ENCODE results near the gene ZNF443. TPM values are rescaled to one million over a fixed set of nuclear protein-coding genes. Genes with fewer than 3 reads are reported as not detected.
"Not testable (repeated sequence)": the region's sequence is repeated elsewhere in the genome, so short reads cannot be mapped to it uniquely, and the experiment has no call there.

Gene ZNF443
- total RNA-seq, 1 donor from 2014 or later: 8.8 TPM

DNA sequence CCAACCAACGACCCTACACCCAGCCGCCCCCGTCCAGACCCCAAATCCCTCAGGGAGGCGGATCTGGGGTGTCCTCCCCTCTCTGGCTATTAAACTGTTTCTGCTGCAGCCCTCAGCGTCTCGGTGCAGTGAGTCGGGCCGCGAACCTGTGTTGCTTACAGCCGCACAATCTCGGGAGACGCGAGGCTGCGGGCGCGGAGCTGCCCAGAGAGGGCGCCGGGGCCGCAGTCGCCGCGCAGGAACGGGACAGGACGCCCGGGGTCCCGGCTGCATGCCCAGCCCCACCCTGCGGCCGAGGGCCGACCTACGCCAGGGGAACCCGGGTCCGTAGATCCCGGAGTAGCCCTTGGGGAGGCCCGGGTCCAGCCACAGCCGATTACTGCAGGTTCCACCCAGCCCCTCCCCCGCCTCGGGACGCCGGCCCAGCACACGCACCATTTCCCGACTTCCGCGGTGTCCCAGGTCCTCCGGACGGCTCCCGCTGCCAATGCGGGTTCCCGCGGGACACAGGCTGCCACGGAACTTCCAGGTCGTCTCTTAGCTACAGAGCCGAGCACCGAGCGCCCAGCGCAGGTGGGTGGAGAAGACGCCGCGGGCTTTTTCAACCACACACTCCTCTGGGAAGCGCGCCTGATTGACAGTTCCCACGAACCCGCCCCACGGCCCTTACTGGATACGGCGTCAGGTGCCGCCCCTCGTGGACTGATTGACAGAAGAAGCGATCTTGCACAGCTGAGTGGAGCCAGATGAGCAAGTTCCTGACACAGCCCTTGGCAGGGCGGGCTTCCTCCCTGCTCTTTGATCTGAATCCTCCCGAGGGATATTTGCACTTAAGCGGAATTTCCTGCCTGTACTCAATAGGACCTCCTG, 40.0 kb downstream of the ZNF443 start, which contains the start of gene ZNF799:
Gene ZNF799, minus strand, starts transcription at position 639 of the 870 bp plus-strand sequence. Its CDS starts 201 bp downstream, at position 438.
- peaks cover 10% of the 10 kb centered on the region for H3K9me3 Mint-ChIP-seq (ENCODE audit: unreplicated experiment)
- peak within 1 kb of the TSS; percentile 86 for H3K4me3 Mint-ChIP-seq (ENCODE audit: unreplicated experiment)
- peak within 1 kb of the TSS; percentile 79 for H3K27ac Mint-ChIP-seq (ENCODE audit: unreplicated experiment)
- H3K27me3 Mint-ChIP-seq (ENCODE audit: unreplicated experiment): peaks cover 3% of the 10 kb centered on the region
- TF ChIP-seq, protein P1, sequence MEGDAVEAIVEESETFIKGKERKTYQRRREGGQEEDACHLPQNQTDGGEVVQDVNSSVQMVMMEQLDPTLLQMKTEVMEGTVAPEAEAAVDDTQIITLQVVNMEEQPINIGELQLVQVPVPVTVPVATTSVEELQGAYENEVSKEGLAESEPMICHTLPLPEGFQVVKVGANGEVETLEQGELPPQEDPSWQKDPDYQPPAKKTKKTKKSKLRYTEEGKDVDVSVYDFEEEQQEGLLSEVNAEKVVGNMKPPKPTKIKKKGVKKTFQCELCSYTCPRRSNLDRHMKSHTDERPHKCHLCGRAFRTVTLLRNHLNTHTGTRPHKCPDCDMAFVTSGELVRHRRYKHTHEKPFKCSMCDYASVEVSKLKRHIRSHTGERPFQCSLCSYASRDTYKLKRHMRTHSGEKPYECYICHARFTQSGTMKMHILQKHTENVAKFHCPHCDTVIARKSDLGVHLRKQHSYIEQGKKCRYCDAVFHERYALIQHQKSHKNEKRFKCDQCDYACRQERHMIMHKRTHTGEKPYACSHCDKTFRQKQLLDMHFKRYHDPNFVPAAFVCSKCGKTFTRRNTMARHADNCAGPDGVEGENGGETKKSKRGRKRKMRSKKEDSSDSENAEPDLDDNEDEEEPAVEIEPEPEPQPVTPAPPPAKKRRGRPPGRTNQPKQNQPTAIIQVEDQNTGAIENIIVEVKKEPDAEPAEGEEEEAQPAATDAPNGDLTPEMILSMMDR (IDR thresholded peaks at IDR 0.05; ENCODE audit: partially characterized antibody, unreplicated experiment): no peak
- peak; percentile 93 for DNase-seq
- H3K36me3 Mint-ChIP-seq (ENCODE audit: unreplicated experiment): no peaks in the 10 kb centered on the region
- peaks cover 3% of the 10 kb centered on the region for H3K4me1 Mint-ChIP-seq (ENCODE audit: low read depth, unreplicated experiment)

DNA sequence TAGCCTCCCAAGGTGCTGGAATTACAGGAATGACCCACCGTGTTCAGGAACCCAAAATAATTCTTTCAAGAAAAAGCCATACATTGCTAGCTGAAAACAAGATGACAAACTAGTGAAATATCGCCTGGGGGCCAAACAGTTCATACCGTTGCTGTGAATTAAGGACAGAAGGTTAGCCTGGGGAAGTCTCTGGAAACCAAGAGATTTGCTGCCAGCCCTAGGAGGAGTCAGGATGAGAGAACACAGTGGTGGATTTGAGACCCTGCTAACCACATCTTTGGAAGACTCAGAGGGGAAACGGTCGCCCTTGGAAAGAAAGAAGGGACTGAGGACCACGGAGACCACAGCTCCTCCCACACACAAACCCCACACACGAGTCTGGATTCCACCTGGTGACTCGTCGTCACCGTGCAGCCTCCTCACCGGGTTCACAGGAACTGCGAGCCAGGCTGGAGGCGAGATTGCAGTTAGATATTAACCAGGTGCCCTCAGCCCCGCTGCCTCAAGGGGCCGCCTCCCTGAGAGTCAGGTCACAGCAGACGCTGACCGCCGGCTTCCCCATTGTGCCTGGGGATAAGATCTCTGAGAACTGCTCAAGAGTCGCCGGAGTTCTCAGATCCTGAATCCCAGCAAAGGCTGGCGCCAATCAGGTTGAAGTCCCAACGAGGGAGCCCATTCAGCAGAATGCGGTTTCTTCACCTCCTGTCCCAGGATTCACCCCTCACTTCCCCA, 40.8 kb downstream of the ZNF443 start:
- DNase-seq: peak; percentile 24
- Mint-ChIP-seq H3K9me3 (ENCODE audit: unreplicated experiment) (peaks cover 10% of the 10 kb centered on the region), H3K27ac (ENCODE audit: unreplicated experiment) (peak overlapping the region; percentile 38), H3K4me3 (ENCODE audit: unreplicated experiment) (peak overlapping the region; percentile 85)
- H3K36me3 Mint-ChIP-seq (ENCODE audit: unreplicated experiment); H3K4me1 Mint-ChIP-seq (ENCODE audit: low read depth, unreplicated experiment); H3K27me3 Mint-ChIP-seq (ENCODE audit: unreplicated experiment): not testable (repeated sequence)

DNA sequence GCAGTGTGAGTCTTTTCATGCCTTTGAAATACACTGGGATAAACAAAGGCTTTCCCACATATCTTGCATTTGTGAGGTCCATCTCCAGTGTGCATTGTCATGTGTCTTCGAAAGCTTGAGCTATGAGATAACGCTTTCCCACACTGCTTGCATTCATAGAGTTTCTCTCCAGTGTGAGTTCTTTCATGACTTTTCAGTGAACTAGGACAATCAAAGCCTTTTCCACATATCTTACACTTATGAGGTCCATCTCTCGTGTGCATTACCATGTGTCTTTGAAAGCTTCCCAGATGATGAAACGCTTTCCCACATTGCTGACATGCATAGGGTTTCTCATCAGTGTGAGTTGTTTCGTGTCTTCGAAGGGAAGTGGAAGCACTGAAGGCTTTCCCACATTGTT, 49.7 kb downstream of the ZNF443 start:
- H3K4me1 Mint-ChIP-seq (ENCODE audit: low read depth, unreplicated experiment); H3K4me3 Mint-ChIP-seq (ENCODE audit: unreplicated experiment); H3K27me3 Mint-ChIP-seq (ENCODE audit: unreplicated experiment); H3K9me3 Mint-ChIP-seq (ENCODE audit: unreplicated experiment); H3K27ac Mint-ChIP-seq (ENCODE audit: unreplicated experiment); DNase-seq: not testable (repeated sequence)
- H3K36me3 Mint-ChIP-seq (ENCODE audit: unreplicated experiment): peaks cover 32% of the 10 kb centered on the region

DNA sequence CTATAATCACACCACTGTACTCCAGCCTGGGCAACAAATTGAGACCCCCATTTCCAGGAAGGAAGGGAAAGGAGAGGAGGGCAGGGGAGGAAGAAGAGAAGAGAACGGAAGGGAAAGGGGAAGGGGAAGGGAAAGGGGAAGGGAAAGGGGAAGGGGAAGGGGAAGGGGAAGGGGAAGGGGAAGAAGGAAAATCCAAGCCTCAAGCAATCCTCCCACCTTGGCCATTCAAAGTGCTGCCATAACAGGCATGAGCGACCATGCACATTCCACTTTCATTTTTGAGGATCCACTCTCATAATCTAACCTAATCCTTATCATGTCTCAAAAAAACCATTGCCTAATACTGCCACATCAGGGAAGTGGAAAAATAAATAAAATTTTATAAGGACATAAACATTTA, 54.5 kb downstream of the ZNF443 start:
- H3K9me3 Mint-ChIP-seq (ENCODE audit: unreplicated experiment); DNase-seq; H3K4me3 Mint-ChIP-seq (ENCODE audit: unreplicated experiment); H3K4me1 Mint-ChIP-seq (ENCODE audit: low read depth, unreplicated experiment); H3K27ac Mint-ChIP-seq (ENCODE audit: unreplicated experiment); H3K27me3 Mint-ChIP-seq (ENCODE audit: unreplicated experiment): not testable (repeated sequence)
- peaks cover 26% of the 10 kb centered on the region for H3K36me3 Mint-ChIP-seq (ENCODE audit: unreplicated experiment)

DNA sequence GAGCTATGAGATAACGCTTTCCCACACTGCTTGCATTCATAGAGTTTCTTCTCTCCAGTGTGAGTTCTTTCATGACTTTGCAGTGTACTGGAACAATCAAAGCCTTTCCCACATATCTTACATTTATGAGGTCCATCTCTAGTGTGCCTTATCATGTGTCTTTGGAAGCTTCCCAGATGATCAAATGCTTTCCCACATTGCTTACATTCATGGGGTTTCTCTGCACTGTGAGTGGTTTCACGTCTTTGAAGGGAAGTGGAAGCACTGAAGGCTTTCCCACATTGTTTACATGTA, 60.4 kb downstream of the ZNF443 start:
- Mint-ChIP-seq H3K27ac (ENCODE audit: unreplicated experiment) (no peak overlapping the region), H3K4me3 (ENCODE audit: unreplicated experiment) (no peak overlapping the region), H3K36me3 (ENCODE audit: unreplicated experiment) (peaks cover 23% of the 10 kb centered on the region), H3K4me1 (ENCODE audit: low read depth, unreplicated experiment) (no peaks in the 10 kb centered on the region), H3K27me3 (ENCODE audit: unreplicated experiment) (peaks cover 3% of the 10 kb centered on the region), H3K9me3 (ENCODE audit: unreplicated experiment) (peaks cover 13% of the 10 kb centered on the region)
- TF ChIP-seq, protein P1 (IDR thresholded peaks at IDR 0.05; ENCODE audit: partially characterized antibody, unreplicated experiment): no peak
- DNase-seq: no peak

DNA sequence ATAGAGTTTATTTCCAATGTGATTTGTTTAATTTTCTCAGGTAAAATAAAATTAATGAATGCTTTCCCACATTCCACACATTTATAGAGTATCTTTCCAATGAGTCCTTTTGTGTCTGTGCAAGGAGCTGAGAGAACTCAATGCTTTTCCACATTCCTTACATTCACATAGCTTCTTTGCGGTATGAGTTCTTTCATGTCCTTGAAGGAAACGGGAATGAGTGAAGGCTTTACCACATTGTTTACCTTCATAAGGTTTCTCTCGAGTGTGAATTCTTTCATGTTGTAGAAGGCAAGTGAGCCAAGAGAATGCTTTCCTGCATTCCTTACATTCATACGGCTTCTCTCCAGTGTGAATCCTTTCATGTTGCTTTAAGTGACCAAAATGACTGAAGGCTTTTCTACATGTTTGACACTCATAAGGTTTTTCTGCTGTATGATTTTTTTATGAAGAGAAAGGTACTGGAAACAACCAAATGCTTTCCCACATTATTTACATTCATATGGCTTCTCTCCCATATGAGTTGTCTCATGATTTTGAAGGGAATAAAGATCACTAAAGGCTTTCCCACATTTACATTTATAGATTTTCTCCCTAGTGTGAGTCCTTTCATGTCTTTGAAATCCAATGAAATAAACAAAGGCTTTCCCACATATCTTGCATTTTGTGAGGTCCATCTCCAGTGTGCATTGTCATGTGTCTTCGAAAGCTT, 60.9 kb downstream of the ZNF443 start:
- no peak overlapping the region for H3K4me3 Mint-ChIP-seq (ENCODE audit: unreplicated experiment)
- H3K4me1 Mint-ChIP-seq (ENCODE audit: low read depth, unreplicated experiment): no peaks in the 10 kb centered on the region
- no peak overlapping the region for H3K27ac Mint-ChIP-seq (ENCODE audit: unreplicated experiment)
- H3K36me3 Mint-ChIP-seq (ENCODE audit: unreplicated experiment): peaks cover 23% of the 10 kb centered on the region
- H3K27me3 Mint-ChIP-seq (ENCODE audit: unreplicated experiment): peaks cover 3% of the 10 kb centered on the region
- no peak for DNase-seq
- peaks cover 13% of the 10 kb centered on the region for H3K9me3 Mint-ChIP-seq (ENCODE audit: unreplicated experiment)
- TF ChIP-seq, protein P1 (IDR thresholded peaks at IDR 0.05; ENCODE audit: partially characterized antibody, unreplicated experiment): no peak

All from glutamatergic neuron (in vitro differentiated cells).